HS-5 (cell line): ENCODE data around the gene SYTL2.

ENCODE experiments used
- DNase-seq: peaks from one replicate; pipeline ENCODE4 v3.0.0-alpha.2; 2012; ENCODE audit warnings: low read depth

The SYTL2 gene

GRCh38 chr11:85827748-85828639, 17.1 kb upstream of the SYTL2 start:
- DNase-seq = peak; percentile 94

- no peak for DNase-seq
These were observed 15.3 kb upstream of the SYTL2 start for GRCh38 chr11:85826116-85826855.

GRCh38 chr11:85825616-85826015, 14.7 kb upstream of the SYTL2 start:
- DNase-seq = no peak

GRCh38 chr11:85823816-85824215, 12.9 kb upstream of the SYTL2 start:
- DNase-seq = no peak

- DNase-seq = no peak
These were observed 11.9 kb upstream of the SYTL2 start for GRCh38 chr11:85822814-85823213.

GRCh38 chr11:85821636-85822035, 10.7 kb upstream of the SYTL2 start:
- DNase-seq = no peak

- DNase-seq = no peak
These were observed 8.5 kb upstream of the SYTL2 start for GRCh38 chr11:85819441-85819840.

GRCh38 chr11:85815186-85815931, 4.4 kb upstream of the SYTL2 start:
- DNase-seq = peak; percentile 90

- no peak for DNase-seq
These were observed 2.8 kb upstream of the SYTL2 start for GRCh38 chr11:85813721-85814120.

- no peak for DNase-seq
These were observed 683 bp upstream of the SYTL2 start for GRCh38 chr11:85811624-85812023.

GRCh38 chr11:85810521-85810870, 445 bp downstream of the SYTL2 start:
- DNase-seq = no peak

- no peak for DNase-seq
These were observed 1.1 kb downstream of the SYTL2 start for GRCh38 chr11:85809863-85810262.

- no peak for DNase-seq
These were observed 1.8 kb downstream of the SYTL2 start for GRCh38 chr11:85809191-85809590.

GRCh38 chr11:85806876-85807275, 4.1 kb downstream of the SYTL2 start:
- no peak for DNase-seq

- no peak for DNase-seq
These were observed 4.9 kb downstream of the SYTL2 start for GRCh38 chr11:85806016-85806415.

GRCh38 chr11:85805387-85805786, 5.6 kb downstream of the SYTL2 start:
- DNase-seq = no peak

- DNase-seq = no peak
These were observed 7.0 kb downstream of the SYTL2 start for GRCh38 chr11:85803920-85804319.

GRCh38 chr11:85803303-85803702, 7.6 kb downstream of the SYTL2 start:
- no peak for DNase-seq

- no peak for DNase-seq
These were observed 9.4 kb downstream of the SYTL2 start for GRCh38 chr11:85801527-85801926.

GRCh38 chr11:85800595-85801342, 10.2 kb downstream of the SYTL2 start:
- no peak for DNase-seq

GRCh38 chr11:85799142-85799541, 11.8 kb downstream of the SYTL2 start:
- DNase-seq = no peak

- no peak for DNase-seq
These were observed 12.6 kb downstream of the SYTL2 start for GRCh38 chr11:85798361-85798760.
